LNCAP (cell line): ENCODE measurements around the gene MINDY4.

ENCODE experiments used
- CTCF ChIP-seq: fragments of 450-650 bp; IDR thresholded peaks from 2 replicates; pipeline ENCODE4 v1.5.1; 2017; ENCODE audit warnings: mild to moderate bottlenecking

Gene MINDY4

GRCh38 chr7:30912731-30912985, 141.4 kb downstream of the MINDY4 start:
- no peak for TF ChIP-seq CTCF

- TF ChIP-seq CTCF, result no peak
Observed at GRCh38 chr7:30912986-30913811, 142.0 kb downstream of the MINDY4 start.

GRCh38 chr7:30913821-30914515, 142.8 kb downstream of the MINDY4 start:
- no peak for TF ChIP-seq CTCF

- TF ChIP-seq CTCF, result no peak
Observed at GRCh38 chr7:30914596-30914995, 143.4 kb downstream of the MINDY4 start.

GRCh38 chr7:30915005-30915601, 143.9 kb downstream of the MINDY4 start:
- no peak for TF ChIP-seq CTCF

GRCh38 chr7:30915751-30916150, 144.5 kb downstream of the MINDY4 start:
- TF ChIP-seq CTCF, result no peak

- no peak for TF ChIP-seq CTCF
Observed at GRCh38 chr7:30916255-30916654, 145.0 kb downstream of the MINDY4 start.
